IMR-90 (cell line): ENCODE data around the gene NR6A1.

Experiments
- RCOR1 ChIP-seq: IDR thresholded peaks from 2 replicates; pipeline ENCODE4 v1.6.1; 2012; ENCODE audit warnings: mild to moderate bottlenecking, low read length, improper control_type of control experiment; ENCODE audit not compliant: insufficient replicate concordance
- RFX5 ChIP-seq: IDR thresholded peaks from 2 replicates; pipeline ENCODE4 v1.8.0; 2012; ENCODE audit warnings: low read depth, mild to moderate bottlenecking, low read length, moderate library complexity
- TF ChIP-seq, protein P1 (sequence below): conservative IDR thresholded peaks from 2 replicates; pipeline ENCODE4 v1.5.1; 2012; ENCODE audit warnings: mild to moderate bottlenecking, low read depth, low read length, improper control_type of control experiment
- TF ChIP-seq, protein P2 (sequence below): fragments of 150-350 bp; IDR thresholded peaks from 2 replicates; pipeline ENCODE4 v1.6.1; 2016; ENCODE audit warnings: low read depth, mild to moderate bottlenecking, low read length, moderate library complexity, borderline replicate concordance

DNA sequence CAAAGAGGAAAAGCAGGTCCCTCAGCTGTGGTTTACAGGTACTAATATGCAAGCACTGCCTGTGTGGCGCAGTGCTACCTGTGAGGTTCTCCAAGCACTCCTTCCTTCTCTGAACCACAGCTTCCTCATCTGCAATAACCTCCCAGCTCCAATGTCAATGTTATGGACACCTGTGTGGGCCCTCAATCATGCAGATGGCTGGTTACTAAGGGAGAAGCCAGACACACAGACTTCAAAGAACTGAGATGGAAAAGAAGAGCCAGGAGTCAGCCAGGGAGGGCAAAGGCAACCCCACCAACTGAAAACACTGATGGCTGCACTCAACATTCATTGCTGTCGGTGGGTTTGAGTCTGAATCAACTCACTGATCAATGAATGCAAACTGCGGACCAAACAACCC lies 77.7 kb downstream of the NR6A1 start:
- TF ChIP-seq, protein P1, sequence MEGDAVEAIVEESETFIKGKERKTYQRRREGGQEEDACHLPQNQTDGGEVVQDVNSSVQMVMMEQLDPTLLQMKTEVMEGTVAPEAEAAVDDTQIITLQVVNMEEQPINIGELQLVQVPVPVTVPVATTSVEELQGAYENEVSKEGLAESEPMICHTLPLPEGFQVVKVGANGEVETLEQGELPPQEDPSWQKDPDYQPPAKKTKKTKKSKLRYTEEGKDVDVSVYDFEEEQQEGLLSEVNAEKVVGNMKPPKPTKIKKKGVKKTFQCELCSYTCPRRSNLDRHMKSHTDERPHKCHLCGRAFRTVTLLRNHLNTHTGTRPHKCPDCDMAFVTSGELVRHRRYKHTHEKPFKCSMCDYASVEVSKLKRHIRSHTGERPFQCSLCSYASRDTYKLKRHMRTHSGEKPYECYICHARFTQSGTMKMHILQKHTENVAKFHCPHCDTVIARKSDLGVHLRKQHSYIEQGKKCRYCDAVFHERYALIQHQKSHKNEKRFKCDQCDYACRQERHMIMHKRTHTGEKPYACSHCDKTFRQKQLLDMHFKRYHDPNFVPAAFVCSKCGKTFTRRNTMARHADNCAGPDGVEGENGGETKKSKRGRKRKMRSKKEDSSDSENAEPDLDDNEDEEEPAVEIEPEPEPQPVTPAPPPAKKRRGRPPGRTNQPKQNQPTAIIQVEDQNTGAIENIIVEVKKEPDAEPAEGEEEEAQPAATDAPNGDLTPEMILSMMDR, result no peak
- no peak for TF ChIP-seq RCOR1
- no peak for TF ChIP-seq RFX5
- TF ChIP-seq, protein P2, sequence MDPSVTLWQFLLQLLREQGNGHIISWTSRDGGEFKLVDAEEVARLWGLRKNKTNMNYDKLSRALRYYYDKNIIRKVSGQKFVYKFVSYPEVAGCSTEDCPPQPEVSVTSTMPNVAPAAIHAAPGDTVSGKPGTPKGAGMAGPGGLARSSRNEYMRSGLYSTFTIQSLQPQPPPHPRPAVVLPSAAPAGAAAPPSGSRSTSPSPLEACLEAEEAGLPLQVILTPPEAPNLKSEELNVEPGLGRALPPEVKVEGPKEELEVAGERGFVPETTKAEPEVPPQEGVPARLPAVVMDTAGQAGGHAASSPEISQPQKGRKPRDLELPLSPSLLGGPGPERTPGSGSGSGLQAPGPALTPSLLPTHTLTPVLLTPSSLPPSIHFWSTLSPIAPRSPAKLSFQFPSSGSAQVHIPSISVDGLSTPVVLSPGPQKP, result no peak
